ENCODE results near the gene ANKEF1. TPM values are rescaled to one million over a fixed set of nuclear protein-coding genes. Genes with fewer than 3 reads are reported as not detected.

Gene ANKEF1
- total RNA-seq, 1 experiment from 2014 or later, result 8.3 TPM

GRCh38 chr20:10090588-10091166 is 55.9 kb downstream of the ANKEF1 start:
- Histone ChIP-seq H3K23ac (ENCODE audit: insufficient read length, low read depth, low read length) (no peak overlapping the region), H3K9me3 (ENCODE audit: control insufficient read depth, low read depth, low read length) (no peaks in the 10 kb centered on the region), H3K27ac (ENCODE audit: insufficient read length, low read depth, low read length) (no peak overlapping the region), H2AK5ac (ENCODE audit: insufficient read length, low read length) (no peak overlapping the region), H3K4ac (ENCODE audit: low read depth, low read length) (no peak overlapping the region), H3K23me2 (ENCODE audit: insufficient read length, low read depth, low read length, poor library complexity, severe bottlenecking) (no peaks in the 10 kb centered on the region), H4K5ac (ENCODE audit: insufficient read length, low read depth, low read length) (no peak overlapping the region), H4K91ac (ENCODE audit: insufficient read length, low read depth, low read length) (no peak overlapping the region), H3K14ac (ENCODE audit: insufficient read depth, low read length) (no peak overlapping the region), H3K79me2 (ENCODE audit: insufficient read depth, low read length) (no peaks in the 10 kb centered on the region), H2BK5ac (ENCODE audit: insufficient read length, low read length) (no peak overlapping the region), H3K27me3 (ENCODE audit: insufficient read depth, low read length) (no peaks in the 10 kb centered on the region), H4K8ac (replicated peaks; ENCODE audit: insufficient read length, low read depth, low read length) (no peak overlapping the region), H3K56ac (ENCODE audit: insufficient read length, low read depth, low read length) (no peak overlapping the region), H2BK120ac (ENCODE audit: low read depth, low read length, poor library complexity, severe bottlenecking) (no peak overlapping the region), H3K4me2 (ENCODE audit: insufficient read depth, insufficient read length, low read length) (no peak overlapping the region), H3K18ac (ENCODE audit: insufficient read length, low read depth, low read length) (no peak overlapping the region), H2BK20ac (ENCODE audit: low read depth, low read length, poor library complexity, severe bottlenecking) (no peak overlapping the region), H3K79me1 (ENCODE audit: insufficient read depth, low read depth, low read length, poor library complexity, severe bottlenecking) (no peaks in the 10 kb centered on the region), H4K20me1 (ENCODE audit: control insufficient read depth, insufficient read depth, insufficient read length) (no peaks in the 10 kb centered on the region), H3K9ac (ENCODE audit: extremely low read depth, insufficient read length, low read length) (no peak overlapping the region), H3K4me1 (ENCODE audit: insufficient read depth, low read length) (peaks cover 2% of the 10 kb centered on the region; the same call in 1 of the 2 replicates), H3T11ph (ENCODE audit: low read length) (no peak overlapping the region), H2AFZ (ENCODE audit: low read length) (no peak overlapping the region), H2BK12ac (ENCODE audit: insufficient read length, low read depth, low read length) (no peak overlapping the region), H2BK15ac (ENCODE audit: low read depth, low read length) (no peak overlapping the region)
- no peaks in the 10 kb centered on the region for H3K27me3 Mint-ChIP-seq (ENCODE audit: low read depth)
- no CpG with 5 or more reads among the region's 2 CpGs for WGBS (ENCODE audit: extremely low coverage, insufficient read length, low lambda C conversion rate)
- peaks cover 0 to 4% of the 10 kb centered on the region in 2 experiments; a peak in 1 of 5 replicates for H3K9me3 Mint-ChIP-seq
- H3K36me3 Mint-ChIP-seq (ENCODE audit: insufficient read depth in 1 of 3, low read depth in 3 of 3), result peaks cover 0 to 4% (median 2%) of the 10 kb centered on the region in 3 experiments; a peak in 3 of 7 replicates
- no peak overlapping the region for H3K27ac Mint-ChIP-seq
- peak; percentile 88 for TF ChIP-seq CTCF (conservative IDR thresholded peaks at IDR 0.05)
- peak; percentile 55 for DNase-seq
- no peak overlapping the region for H3K4me3 Mint-ChIP-seq
- H3K4me1 Mint-ChIP-seq, result peaks cover 23 to 26% of the 10 kb centered on the region in 2 experiments

All from H9 (cell line).